DMS153 (cell line): ENCODE measurements around the gene FSTL1.
A peak's percentile ranks its signal among the peaks of the same experiment; 100 is the strongest.
"Not testable (repeated sequence)": the region's sequence is repeated elsewhere in the genome, so short reads cannot be mapped to it uniquely, and the experiment has no call there.

Source experiments
- DNase-seq: peaks from one replicate; lab custom pipeline; 2025; lab: John Stamatoyannopoulos, UW

The FSTL1 gene

GRCh38 chr3:120417272-120417911 is 33.4 kb downstream of the FSTL1 start:
- peak; percentile 92 for DNase-seq

GRCh38 chr3:120416868-120417267 is 33.9 kb downstream of the FSTL1 start:
- DNase-seq: no peak

GRCh38 chr3:120415756-120416155 is 35.0 kb downstream of the FSTL1 start:
- no peak for DNase-seq

GRCh38 chr3:120410541-120410940 is 40.3 kb downstream of the FSTL1 start:
- no peak for DNase-seq

GRCh38 chr3:120410116-120410515 is 40.7 kb downstream of the FSTL1 start:
- DNase-seq: no peak

- DNase-seq: no peak
Observed at GRCh38 chr3:120407508-120408287, 43.1 kb downstream of the FSTL1 start.

GRCh38 chr3:120404876-120405275 is 45.9 kb downstream of the FSTL1 start:
- no peak for DNase-seq

- DNase-seq: no peak
Observed at GRCh38 chr3:120402257-120402656, 48.5 kb downstream of the FSTL1 start.

- no peak for DNase-seq
Observed at GRCh38 chr3:120399372-120399771, 51.4 kb downstream of the FSTL1 start.

GRCh38 chr3:120396469-120396868 is 54.3 kb downstream of the FSTL1 start:
- DNase-seq: no peak

- DNase-seq: no peak
Observed at GRCh38 chr3:120394347-120394746, 56.4 kb downstream of the FSTL1 start.

GRCh38 chr3:120393761-120394160 is 57.0 kb downstream of the FSTL1 start:
- no peak for DNase-seq

- no peak for DNase-seq
Observed at GRCh38 chr3:120393243-120393642, 57.5 kb downstream of the FSTL1 start.

- no peak for DNase-seq
Observed at GRCh38 chr3:120382941-120383447, 67.8 kb downstream of the FSTL1 start.

- no peak for DNase-seq
Observed at GRCh38 chr3:120381503-120381902, 69.3 kb downstream of the FSTL1 start.

GRCh38 chr3:120377948-120378347 is 72.8 kb downstream of the FSTL1 start:
- DNase-seq: not testable (repeated sequence)

- DNase-seq: no peak
Observed at GRCh38 chr3:120370463-120370862, 80.3 kb downstream of the FSTL1 start.

- no peak for DNase-seq
Observed at GRCh38 chr3:120369037-120369467, 81.7 kb downstream of the FSTL1 start.

GRCh38 chr3:120368172-120368571 is 82.6 kb downstream of the FSTL1 start:
- DNase-seq: no peak

GRCh38 chr3:120364821-120365220 is 86.0 kb downstream of the FSTL1 start:
- DNase-seq: no peak

- DNase-seq: no peak
Observed at GRCh38 chr3:120364101-120364500, 86.7 kb downstream of the FSTL1 start.

GRCh38 chr3:120357807-120358206 is 93.0 kb downstream of the FSTL1 start:
- DNase-seq: no peak

- DNase-seq: no peak
Observed at GRCh38 chr3:120355486-120355885, 95.3 kb downstream of the FSTL1 start.
